HG03196 (cell line): ENCODE data around the gene CYP46A1.

Experiments used
- ATAC-seq: cut with Tn5 transposase; IDR thresholded peaks from one replicate; pipeline ENCODE4 v1.9.1; 2021; ENCODE audit not compliant: unreplicated experiment

CYP46A1 gene

GRCh38 chr14:99727096-99727870, 43.2 kb downstream of the CYP46A1 start:
- no peak for ATAC-seq

GRCh38 chr14:99728231-99728920, 44.3 kb downstream of the CYP46A1 start:
- no peak for ATAC-seq

- ATAC-seq: no peak
Measured at GRCh38 chr14:99728981-99729451, 44.9 kb downstream of the CYP46A1 start.

GRCh38 chr14:99729991-99730875, 46.1 kb downstream of the CYP46A1 start:
- ATAC-seq: no peak

GRCh38 chr14:99730876-99731546, 46.9 kb downstream of the CYP46A1 start:
- no peak for ATAC-seq

GRCh38 chr14:99731547-99732435, 47.7 kb downstream of the CYP46A1 start:
- ATAC-seq: no peak

- ATAC-seq: no peak
Measured at GRCh38 chr14:99732436-99733210, 48.5 kb downstream of the CYP46A1 start.

GRCh38 chr14:99733211-99733539, 49.1 kb downstream of the CYP46A1 start:
- no peak for ATAC-seq

- no peak for ATAC-seq
Measured at GRCh38 chr14:99733540-99734405, 49.7 kb downstream of the CYP46A1 start.

- no peak for ATAC-seq
Measured at GRCh38 chr14:99734406-99735051, 50.4 kb downstream of the CYP46A1 start.

GRCh38 chr14:99735189-99736135, 51.4 kb downstream of the CYP46A1 start:
- no peak for ATAC-seq

GRCh38 chr14:99736603-99737371, 52.7 kb downstream of the CYP46A1 start:
- no peak for ATAC-seq

- no peak for ATAC-seq
Measured at GRCh38 chr14:99737451-99737951, 53.4 kb downstream of the CYP46A1 start.

GRCh38 chr14:99737956-99738667, 54.0 kb downstream of the CYP46A1 start:
- no peak for ATAC-seq

GRCh38 chr14:99740411-99740810, 56.3 kb downstream of the CYP46A1 start:
- ATAC-seq: no peak
